ENCODE measurements around the gene TTC38.

The TTC38 gene

DNA sequence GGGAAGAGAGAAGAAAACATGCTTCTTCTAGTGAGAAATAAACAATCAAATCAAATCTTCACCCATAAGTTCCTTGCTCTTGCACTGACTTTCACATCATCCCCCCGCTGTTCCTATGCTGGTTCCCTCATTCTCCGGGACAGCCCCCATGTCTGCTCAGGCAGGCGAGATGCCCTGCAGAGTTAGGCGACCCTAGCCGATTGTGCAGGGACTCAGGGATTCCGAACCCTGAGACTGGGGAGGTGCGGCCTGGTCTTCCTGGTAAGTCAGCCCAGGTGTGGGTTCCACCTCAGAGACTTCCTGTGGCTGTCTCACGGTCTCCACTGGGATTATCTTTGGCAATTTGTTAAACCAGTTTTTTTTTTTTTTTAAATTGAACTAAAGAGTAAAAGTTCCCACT is 6.6 kb downstream of the TTC38 start:
- Histone ChIP-seq H3K27ac (replicated peaks) (no peak overlapping the region), H3K4me3 (replicated peaks; ENCODE audit: insufficient read depth, low read length) (no peak overlapping the region), H3K27me3 (ENCODE audit: insufficient read depth, poor library complexity, severe bottlenecking) (no peaks in the 10 kb centered on the region)
- no peak for DNase-seq (ENCODE audit: low read depth in 1 of 2, low spot score in 1 of 2)
- TF ChIP-seq GABPA (IDR thresholded peaks at IDR 0.05; ENCODE audit: low read depth) (no peak), POLR2AphosphoS5 (IDR thresholded peaks at IDR 0.05; ENCODE audit: low read depth) (no peak), SPI1 (IDR thresholded peaks at IDR 0.05; ENCODE audit: borderline replicate concordance, low read depth) (no peak)
- TF ChIP-seq, protein P1, sequence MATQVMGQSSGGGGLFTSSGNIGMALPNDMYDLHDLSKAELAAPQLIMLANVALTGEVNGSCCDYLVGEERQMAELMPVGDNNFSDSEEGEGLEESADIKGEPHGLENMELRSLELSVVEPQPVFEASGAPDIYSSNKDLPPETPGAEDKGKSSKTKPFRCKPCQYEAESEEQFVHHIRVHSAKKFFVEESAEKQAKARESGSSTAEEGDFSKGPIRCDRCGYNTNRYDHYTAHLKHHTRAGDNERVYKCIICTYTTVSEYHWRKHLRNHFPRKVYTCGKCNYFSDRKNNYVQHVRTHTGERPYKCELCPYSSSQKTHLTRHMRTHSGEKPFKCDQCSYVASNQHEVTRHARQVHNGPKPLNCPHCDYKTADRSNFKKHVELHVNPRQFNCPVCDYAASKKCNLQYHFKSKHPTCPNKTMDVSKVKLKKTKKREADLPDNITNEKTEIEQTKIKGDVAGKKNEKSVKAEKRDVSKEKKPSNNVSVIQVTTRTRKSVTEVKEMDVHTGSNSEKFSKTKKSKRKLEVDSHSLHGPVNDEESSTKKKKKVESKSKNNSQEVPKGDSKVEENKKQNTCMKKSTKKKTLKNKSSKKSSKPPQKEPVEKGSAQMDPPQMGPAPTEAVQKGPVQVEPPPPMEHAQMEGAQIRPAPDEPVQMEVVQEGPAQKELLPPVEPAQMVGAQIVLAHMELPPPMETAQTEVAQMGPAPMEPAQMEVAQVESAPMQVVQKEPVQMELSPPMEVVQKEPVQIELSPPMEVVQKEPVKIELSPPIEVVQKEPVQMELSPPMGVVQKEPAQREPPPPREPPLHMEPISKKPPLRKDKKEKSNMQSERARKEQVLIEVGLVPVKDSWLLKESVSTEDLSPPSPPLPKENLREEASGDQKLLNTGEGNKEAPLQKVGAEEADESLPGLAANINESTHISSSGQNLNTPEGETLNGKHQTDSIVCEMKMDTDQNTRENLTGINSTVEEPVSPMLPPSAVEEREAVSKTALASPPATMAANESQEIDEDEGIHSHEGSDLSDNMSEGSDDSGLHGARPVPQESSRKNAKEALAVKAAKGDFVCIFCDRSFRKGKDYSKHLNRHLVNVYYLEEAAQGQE (IDR thresholded peaks at IDR 0.05; ENCODE audit: insufficient replicate concordance, low read depth) = no peak
- TF ChIP-seq, protein P2, sequence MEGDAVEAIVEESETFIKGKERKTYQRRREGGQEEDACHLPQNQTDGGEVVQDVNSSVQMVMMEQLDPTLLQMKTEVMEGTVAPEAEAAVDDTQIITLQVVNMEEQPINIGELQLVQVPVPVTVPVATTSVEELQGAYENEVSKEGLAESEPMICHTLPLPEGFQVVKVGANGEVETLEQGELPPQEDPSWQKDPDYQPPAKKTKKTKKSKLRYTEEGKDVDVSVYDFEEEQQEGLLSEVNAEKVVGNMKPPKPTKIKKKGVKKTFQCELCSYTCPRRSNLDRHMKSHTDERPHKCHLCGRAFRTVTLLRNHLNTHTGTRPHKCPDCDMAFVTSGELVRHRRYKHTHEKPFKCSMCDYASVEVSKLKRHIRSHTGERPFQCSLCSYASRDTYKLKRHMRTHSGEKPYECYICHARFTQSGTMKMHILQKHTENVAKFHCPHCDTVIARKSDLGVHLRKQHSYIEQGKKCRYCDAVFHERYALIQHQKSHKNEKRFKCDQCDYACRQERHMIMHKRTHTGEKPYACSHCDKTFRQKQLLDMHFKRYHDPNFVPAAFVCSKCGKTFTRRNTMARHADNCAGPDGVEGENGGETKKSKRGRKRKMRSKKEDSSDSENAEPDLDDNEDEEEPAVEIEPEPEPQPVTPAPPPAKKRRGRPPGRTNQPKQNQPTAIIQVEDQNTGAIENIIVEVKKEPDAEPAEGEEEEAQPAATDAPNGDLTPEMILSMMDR (IDR thresholded peaks at IDR 0.05; ENCODE audit: insufficient read depth, low read length) = no peak

DNA sequence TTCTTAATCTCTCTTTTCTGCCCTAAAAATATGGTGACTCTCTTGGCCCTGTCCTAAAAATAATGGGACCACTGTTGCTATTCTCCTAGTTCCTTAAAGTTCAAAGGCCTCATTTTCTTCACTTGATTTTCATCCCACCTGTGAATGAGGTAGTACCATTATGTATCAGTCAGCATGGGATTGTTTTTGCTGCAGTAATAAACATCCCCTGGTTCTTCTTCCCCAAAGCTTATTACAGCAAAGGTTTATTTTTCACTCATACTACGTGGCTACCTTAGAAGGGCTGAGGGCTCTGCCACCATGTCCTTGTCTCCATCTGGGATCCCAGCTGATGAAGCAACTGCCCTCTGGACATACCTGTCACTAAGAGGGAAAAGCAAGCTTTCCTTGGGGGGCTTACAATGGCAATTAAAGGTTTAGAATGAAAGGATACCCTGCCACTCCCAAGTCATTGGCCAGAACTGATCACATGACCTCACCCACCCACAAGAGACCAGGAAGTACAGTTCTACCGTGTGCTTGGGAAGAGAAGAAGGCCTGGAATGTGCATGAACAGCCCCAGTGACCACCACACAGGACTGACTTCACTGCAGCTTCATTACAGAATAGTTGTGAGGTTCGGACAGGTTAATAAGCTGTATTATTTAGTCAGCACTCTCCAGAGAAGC is 7.8 kb downstream of the TTC38 start:
- Histone ChIP-seq H3K4me3 (replicated peaks; ENCODE audit: insufficient read depth, low read length) (no peak overlapping the region), H3K27me3 (ENCODE audit: insufficient read depth, poor library complexity, severe bottlenecking) (no peaks in the 10 kb centered on the region), H3K27ac (replicated peaks) (no peak overlapping the region)
- TF ChIP-seq POLR2AphosphoS5 (IDR thresholded peaks at IDR 0.05; ENCODE audit: low read depth) (no peak), SPI1 (IDR thresholded peaks at IDR 0.05; ENCODE audit: borderline replicate concordance, low read depth) (no peak), GABPA (IDR thresholded peaks at IDR 0.05; ENCODE audit: low read depth) (no peak)
- TF ChIP-seq, protein P2 (IDR thresholded peaks at IDR 0.05; ENCODE audit: insufficient read depth, low read length) = no peak
- TF ChIP-seq, protein P1 (IDR thresholded peaks at IDR 0.05; ENCODE audit: insufficient replicate concordance, low read depth) = no peak
- no peak for DNase-seq (ENCODE audit: low read depth in 1 of 2, low spot score in 1 of 2)

DNA sequence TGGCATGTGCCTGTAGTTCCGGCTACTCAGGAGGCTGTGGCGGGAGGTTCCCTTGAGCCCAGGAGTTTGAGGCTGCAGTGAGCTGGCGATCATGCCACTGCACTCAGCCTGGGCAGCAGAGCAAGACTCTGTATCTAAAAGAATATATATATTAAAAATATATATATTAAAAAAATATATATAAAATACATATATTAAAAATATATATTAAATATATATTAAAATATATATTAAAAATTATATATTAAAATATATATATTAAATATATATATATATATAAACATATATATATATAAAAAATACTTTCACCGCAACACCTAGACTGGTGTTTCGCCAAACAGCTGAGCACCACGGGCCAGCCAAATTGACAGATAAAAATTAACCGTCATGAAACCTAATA is 8.8 kb downstream of the TTC38 start:
- DNase-seq (ENCODE audit: low read depth in 1 of 2, low spot score in 1 of 2) = no peak

More for the DNA sequence above, 8.8 kb downstream of the TTC38 start:
- Histone ChIP-seq H3K27ac (replicated peaks) (no peak overlapping the region), H3K4me3 (replicated peaks; ENCODE audit: insufficient read depth, low read length) (no peak overlapping the region), H3K27me3 (ENCODE audit: insufficient read depth, poor library complexity, severe bottlenecking) (no peaks in the 10 kb centered on the region)
- no peak for TF ChIP-seq POLR2AphosphoS5 (IDR thresholded peaks at IDR 0.05; ENCODE audit: low read depth)
- TF ChIP-seq, protein P2 (IDR thresholded peaks at IDR 0.05; ENCODE audit: insufficient read depth, low read length) = no peak

All from HL-60 (cell line).